GM08714 (cell line): ENCODE measurements around the gene HEPHL1.

Source experiments
- H3K4me3 ChIP-seq: fragments of 200-500 bp; sonication (Bioruptor generic); 2 replicates; pipeline ENCODE4 v1.5.1; 2014; ENCODE audit warnings: mild to moderate bottlenecking, low read length, inconsistent platforms
- ZNF274 ChIP-seq: IDR thresholded peaks from 2 replicates; pipeline ENCODE4 v1.6.1; 2012; ENCODE audit warnings: mild to moderate bottlenecking, low read depth, low read length

Gene HEPHL1

GRCh38 chr11:94120946-94121345 is 99.8 kb downstream of the HEPHL1 start:
- TF ChIP-seq ZNF274: no peak
- H3K4me3 ChIP-seq: no peak overlapping the region

- H3K4me3 ChIP-seq: no peak overlapping the region
- no peak for TF ChIP-seq ZNF274
Measured at GRCh38 chr11:94125407-94126115, 104.4 kb downstream of the HEPHL1 start.

- H3K4me3 ChIP-seq: no peak overlapping the region; the same call in 1 of the 2 replicates
- no peak for TF ChIP-seq ZNF274
Measured at GRCh38 chr11:94127638-94128037, 106.5 kb downstream of the HEPHL1 start.

DNA sequence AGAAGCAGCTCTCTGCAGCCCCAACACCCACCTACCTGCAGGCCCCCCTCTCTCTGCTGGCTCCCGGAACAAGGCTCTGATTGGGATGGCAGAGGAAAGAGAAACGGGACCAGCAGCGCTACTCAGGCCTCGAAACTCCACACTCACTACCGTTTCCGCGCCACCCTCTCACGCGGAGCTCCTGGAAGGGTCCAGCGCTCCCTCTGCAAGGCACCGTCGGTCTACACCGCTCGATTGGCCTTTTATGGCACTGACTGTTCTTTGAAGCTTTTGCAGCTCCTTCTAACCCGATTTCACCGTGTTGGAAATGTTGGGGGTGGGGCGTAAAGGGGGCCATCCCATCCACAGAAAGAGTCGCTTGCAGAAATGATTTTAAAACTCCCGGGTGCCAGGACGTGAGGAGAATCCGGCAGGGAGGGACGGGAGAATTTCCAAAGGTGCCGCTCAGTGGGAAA is 107.2 kb downstream of the HEPHL1 start:
- H3K4me3 ChIP-seq: peak overlapping the region; percentile 91
- no peak for TF ChIP-seq ZNF274

DNA sequence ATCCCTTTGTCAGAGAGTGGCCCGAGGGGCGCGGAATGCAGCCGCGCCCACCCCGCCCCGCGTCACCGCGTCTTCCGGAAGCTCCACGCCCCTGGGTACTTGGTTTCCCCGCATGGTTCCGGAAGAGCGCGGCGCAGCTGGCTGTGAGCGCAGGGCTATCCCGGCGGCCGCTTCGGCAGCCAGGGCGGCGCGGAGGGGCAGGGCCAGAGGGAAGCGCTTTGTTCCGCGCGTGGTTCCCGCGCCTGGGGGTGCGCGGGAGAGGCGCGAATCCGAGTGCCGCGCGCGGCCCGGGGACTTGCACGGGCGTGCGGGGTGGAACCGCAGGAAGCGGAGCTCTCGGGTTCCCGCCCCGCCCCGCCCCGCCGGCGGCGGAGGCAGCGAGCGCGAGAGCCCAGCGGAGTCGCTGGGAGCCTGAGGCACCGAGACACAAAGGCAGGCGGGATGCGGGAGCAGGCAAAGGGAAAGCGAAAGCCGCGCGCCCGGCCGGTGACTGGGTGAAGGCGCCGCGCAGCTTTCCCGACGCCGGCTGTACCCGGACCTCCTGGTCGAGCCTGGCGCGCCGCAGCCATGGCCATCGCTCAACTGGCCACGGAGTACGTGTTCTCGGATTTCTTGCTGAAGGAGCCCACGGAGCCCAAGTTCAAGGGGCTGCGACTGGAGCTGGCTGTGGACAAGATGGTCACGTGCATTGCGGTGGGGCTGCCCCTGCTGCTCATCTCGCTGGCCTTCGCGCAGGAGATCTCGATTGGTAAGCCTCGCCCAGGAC is 107.8 kb downstream of the HEPHL1 start, which contains the start of gene PANX1:
Gene PANX1, plus strand, starts transcription at position 96 of the 766 bp plus-strand sequence. Its CDS starts 472 bp downstream, at position 568.
- peak within 1 kb of the TSS; percentile 91 for H3K4me3 ChIP-seq
- TF ChIP-seq ZNF274: no peak

DNA sequence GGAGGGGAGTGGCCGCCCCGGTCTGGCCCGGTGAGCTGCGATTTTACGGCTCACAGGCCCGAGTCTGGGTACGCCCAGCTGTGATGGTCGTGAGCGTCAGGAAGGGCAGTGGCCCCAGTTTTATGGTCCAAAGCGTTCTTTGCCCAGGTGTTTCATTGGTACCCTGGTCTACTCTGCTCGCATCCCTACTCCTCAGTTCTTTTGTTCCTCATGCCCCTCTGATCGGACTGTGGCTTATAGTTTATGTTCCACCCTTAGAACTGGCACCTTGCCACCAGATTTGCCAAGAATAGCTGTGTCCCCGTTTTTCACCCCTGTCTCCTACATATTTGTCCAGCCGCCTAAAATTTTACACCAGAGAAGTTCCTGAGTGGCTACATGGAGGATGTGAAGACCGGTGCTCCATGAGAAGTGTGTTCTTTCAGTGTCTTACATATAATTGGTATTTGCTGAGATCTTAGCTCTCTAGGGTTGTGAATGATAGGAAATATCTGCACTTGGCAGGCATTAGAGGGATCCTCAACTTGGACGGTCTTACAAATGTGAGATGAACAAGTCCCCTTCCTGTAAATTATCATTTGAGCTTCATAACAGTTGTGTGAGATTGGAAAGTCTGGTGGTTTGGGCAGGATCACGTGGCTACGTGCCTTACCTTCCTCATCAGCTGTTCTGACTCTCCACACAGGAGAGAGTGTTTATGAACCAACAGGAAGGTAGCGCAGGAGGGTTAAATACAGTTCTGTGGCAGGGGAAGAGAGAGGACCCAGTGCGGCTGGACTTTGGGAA is 108.6 kb downstream of the HEPHL1 start:
- peak overlapping the region; percentile 91 for H3K4me3 ChIP-seq
- TF ChIP-seq ZNF274: no peak

DNA sequence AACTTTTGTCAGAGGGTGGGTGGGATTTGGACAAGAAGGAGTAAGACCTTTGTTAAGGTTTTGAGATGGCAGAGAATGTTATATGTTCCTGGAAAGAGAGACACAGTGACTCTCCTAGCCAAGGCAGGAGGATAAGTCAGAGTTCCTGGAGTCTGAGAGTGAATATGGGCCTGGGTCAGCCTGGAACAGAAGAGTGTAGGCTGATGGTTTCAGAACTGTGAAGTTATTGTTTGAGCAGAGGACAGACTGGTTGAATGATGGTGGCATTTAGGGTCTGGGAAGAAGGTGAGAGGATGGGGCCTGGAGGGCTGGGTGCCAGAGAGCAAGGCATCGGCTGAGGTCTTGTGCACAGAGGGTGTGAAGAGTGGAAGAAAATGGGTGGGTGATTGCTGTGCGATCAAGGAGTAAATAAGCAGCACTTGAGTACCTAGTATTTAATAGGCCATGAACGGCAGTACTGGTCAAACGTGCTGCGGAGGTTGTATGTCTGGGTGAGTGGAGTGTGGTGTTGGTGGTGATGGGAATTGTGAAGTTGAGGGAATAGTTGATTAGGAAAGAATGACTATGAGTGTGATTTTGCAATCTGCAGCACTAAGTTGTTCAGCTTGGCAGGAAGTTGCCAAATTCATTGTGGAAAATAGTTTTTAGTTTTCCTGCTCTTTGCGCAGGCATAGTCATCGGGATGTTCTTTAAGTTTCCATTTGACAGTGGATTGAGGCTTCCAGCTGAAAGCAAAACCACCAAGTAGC is 109.3 kb downstream of the HEPHL1 start:
- no peak for TF ChIP-seq ZNF274
- H3K4me3 ChIP-seq: peak overlapping the region; percentile 91; the same call in 1 of the 2 replicates

- H3K4me3 ChIP-seq: no peak overlapping the region
- TF ChIP-seq ZNF274: no peak
Measured at GRCh38 chr11:94131047-94131717, 110.0 kb downstream of the HEPHL1 start.

DNA sequence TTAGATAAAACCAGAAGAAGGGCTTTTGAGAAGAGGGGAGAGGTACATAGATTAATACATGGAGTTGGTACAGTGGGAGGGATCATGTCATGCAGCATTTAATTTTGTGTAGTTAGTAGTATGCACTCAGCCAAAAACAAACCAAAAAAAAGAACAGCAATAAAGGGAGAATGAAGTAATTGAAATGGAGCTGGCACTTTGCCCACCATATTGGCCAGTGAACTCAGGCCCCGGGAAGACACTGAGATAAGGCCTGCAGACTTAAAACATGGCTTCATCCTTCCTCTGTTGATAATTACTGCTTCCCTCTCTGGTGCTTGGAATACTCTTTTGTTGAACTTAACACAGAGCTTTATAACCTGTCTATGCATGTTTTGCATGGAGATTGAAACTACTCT is 110.6 kb downstream of the HEPHL1 start:
- H3K4me3 ChIP-seq: no peak overlapping the region
- no peak for TF ChIP-seq ZNF274

DNA sequence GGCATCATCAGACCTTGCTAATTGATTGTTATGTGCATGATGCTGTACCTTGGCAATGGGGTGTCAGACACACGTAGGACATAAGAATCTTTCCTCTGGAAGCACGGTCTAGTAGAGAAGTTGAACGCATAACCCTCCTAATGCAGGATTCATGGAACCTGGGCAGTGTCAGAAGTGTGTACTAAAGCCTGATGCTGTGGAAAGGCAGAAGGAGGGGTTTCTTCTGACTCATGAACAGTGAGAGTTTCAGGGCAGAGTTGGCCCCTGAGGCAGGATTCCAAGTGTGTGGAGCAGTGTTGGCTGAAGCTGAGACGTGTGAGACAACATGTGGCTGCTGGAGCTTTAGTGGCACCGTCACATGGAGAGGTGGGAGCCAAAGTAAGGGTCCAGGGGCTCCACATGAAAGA is 111.0 kb downstream of the HEPHL1 start:
- H3K4me3 ChIP-seq: no peak overlapping the region
- no peak for TF ChIP-seq ZNF274

GRCh38 chr11:94132823-94133408 is 111.8 kb downstream of the HEPHL1 start:
- no peak for TF ChIP-seq ZNF274
- H3K4me3 ChIP-seq: no peak overlapping the region

DNA sequence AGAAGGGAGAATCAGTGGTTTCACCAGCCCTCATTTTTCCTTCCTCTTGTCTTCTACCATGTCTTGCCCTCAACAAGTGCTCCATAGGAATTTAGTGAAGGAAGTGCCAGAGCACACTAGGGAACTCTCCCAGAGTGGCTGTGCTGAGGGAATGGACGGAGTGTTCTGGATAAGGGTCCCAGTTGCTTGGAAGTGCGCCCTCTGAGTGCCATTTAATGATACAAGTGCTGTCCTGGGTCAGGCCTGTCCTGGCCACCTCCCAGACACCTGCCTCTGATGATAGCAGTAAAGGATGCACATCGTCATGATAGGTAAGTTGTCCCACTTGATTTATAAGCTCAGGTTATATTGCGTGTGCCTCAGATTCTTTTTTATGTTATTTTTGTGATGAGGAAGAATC is 112.6 kb downstream of the HEPHL1 start:
- TF ChIP-seq ZNF274: no peak
- H3K4me3 ChIP-seq: no peak overlapping the region
